HG02852 (cell line): ENCODE measurements around the gene OR10T2.
A peak's percentile ranks its signal among the peaks of the same experiment; 100 is the strongest.
"Not testable (repeated sequence)": the region's sequence is repeated elsewhere in the genome, so short reads cannot be mapped to it uniquely, and the experiment has no call there.

ENCODE experiments used
- ATAC-seq: cut with Tn5 transposase; IDR thresholded peaks from one replicate; pipeline ENCODE4 v1.9.1; 2021; ENCODE audit warnings: mild to moderate bottlenecking, moderate library complexity; ENCODE audit not compliant: unreplicated experiment

OR10T2 gene

DNA sequence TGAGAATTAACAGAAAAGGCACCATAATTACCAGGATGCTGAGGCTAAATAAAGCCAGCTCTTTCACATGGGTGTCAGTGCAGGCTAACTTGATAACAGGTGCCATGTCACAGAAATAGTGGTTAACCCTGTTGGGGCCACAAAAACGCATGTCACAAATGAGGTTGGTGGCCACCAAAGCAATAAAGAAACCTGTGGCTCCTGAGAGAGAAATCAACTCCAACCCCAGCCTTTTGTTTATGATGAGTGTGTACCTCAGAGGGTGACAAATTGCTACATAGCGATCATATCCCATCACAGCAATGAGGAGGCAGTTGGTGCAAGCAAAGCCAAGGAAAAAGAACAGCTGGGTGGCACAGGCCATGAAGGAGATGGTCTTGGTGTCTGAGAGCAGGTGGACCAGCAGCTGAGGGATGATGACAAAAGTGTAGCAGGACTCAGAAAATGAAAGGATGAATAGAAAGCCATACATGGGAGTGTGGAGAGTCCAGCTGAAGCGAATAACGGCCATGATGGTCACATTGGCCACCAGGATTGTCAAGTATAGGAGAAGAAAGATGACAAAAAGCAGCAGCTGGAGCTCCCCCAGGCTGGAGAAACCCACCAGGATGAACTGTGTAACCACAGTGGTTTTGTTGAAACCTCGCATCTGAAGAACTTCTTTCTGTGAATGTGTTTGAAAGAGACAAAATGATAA, at the start of gene OR10T2:
Gene OR10T2 (minus strand): TSS at position 649 of the 697 bp plus-strand sequence. CDS start 0 bp downstream, at position 649.
- no peak for ATAC-seq

GRCh38 chr1:158445376-158445775, 46.1 kb upstream of the OR10T2 start:
- no peak for ATAC-seq

GRCh38 chr1:158434741-158435140, 35.5 kb upstream of the OR10T2 start:
- ATAC-seq, result no peak

DNA sequence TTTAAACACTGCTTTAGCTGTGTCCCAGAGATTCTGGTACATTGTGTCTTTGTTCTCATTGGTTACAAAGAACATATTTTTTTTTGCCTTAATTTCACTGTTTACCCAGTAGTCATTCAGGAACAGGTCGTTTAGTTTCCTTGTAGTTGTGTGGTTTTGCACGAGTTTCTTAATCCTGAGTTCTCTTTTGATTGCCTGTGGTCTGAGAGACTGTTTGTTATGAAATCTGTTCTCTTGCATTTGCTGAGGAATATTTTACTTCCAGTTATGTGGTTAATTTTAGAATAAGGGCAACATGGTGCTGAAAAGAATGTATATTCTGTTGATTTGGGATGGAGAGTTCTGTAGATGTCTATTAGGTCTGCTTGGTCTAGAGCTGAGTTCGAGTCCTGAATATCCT, 30.9 kb upstream of the OR10T2 start:
- not testable (repeated sequence) for ATAC-seq

GRCh38 chr1:158426137-158426536, 26.9 kb upstream of the OR10T2 start, which contains the start of gene OR10K2:
Gene OR10K2, minus strand, starts transcription at chr1:158426237. Its CDS starts 5,371 bp downstream, at chr1:158420866.
- no peak for ATAC-seq

DNA sequence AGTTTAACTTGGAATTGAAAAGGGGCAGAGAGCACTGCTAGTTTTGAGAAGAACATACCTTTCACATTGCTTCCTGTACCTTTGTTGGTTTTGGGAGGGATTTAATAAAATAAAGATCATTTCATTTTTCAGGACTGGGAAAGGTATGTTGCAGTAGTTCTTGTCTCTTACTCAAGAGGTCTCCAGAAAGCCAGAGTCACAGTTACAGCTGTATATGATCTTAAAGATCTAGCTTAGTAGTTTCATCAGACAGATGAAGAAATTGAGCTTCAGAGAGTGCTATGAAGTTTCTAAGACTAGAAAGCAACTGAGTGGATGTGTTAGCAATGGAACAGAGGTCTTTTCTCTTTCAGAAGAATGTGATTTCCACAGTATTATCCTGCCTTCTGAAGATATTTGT, 25.8 kb upstream of the OR10T2 start:
- ATAC-seq, result no peak

DNA sequence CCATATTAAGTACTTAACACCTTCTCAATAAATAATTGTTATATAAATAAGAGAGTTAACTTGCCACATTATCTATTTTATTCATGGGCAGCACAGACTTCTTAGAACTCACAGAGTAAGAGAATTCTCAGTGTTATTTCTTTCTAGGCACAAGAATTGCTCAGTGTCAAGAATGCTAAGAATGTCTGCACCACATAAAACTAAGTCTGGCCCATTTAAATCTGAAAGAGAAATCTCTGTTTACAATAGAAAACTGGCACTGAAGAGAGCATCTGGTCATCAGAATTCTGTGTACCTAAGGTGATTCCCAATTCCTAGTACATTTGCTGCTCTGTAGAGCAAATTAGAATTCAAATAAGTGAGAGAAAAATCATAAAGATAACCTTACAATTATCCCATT, 22.9 kb upstream of the OR10T2 start:
- no peak for ATAC-seq

DNA sequence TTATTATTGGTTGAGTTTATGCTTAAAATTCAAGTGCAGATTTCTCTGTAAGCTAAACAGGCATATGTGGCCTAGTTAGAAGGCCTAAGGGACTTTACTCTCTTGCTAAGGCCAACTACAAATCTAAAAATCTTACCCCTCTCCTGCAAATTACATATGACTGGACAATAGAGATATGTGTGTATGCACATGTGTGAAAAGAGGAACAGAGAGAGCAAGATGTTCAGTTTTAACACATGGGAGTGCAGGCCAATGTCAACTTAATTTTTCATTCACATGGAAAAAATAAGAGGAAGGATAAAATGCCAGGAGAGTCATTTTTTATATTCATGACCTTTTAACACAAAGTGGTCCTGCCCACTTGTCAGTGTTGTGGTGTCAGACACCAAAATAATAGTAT, 18.3 kb upstream of the OR10T2 start:
- no peak for ATAC-seq

DNA sequence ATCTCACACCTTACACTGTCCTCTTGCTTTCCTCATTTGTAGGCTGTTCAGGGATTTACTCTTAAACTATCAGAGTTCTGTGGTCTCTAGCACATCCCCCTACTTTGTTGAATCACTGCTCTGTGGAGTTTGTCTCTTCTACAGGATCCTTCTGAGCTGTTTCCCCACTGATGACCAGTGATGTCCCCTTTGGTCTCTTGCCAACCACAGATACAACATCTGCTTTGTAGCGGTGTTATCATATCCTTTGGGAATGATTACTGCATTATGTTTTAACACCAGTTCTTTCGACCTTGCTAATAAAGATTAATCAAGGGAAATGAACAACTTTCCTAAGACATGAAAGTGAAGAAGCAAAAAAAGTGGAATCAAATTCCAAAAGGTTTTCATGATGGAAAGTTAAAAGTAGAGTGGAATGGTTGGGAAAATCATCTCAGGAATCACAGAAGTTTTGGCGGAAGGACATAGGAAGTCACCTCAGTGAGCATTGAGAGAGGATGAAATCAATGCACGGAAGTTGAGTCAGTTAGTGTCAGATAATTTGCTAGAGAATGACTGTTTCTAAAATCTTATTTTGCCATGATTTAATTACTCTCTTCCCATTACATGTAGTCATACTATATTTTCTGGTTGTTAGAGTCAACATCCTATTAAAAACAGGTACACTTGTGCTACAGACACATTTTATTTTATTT, 15.5 kb upstream of the OR10T2 start:
- no peak for ATAC-seq

- no peak for ATAC-seq
Observed at GRCh38 chr1:158407092-158407491, 7.8 kb upstream of the OR10T2 start.

- ATAC-seq, result no peak
Observed at GRCh38 chr1:158400871-158401270, 1.6 kb upstream of the OR10T2 start.

DNA sequence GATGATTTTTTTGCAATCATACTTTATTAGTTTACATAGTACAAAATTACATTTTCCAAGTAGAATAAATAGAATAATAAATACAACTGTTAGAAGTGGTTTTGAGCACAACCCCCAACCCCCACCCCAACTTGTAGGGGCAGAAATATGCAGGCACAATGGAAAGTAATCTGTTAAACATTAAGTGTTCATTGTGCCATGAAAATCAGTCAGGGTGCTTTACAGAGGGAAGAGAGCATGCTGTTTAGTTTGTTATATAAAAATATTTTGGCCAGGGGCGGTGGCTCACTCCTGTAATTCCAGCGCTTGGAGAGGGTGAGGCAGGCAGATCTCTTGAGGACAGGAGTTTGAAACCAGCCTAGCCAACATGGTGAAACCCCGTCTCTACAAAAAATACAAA, 2.6 kb downstream of the OR10T2 start:
- ATAC-seq, result no peak

GRCh38 chr1:158393476-158393875, 5.8 kb downstream of the OR10T2 start:
- ATAC-seq, result no peak

DNA sequence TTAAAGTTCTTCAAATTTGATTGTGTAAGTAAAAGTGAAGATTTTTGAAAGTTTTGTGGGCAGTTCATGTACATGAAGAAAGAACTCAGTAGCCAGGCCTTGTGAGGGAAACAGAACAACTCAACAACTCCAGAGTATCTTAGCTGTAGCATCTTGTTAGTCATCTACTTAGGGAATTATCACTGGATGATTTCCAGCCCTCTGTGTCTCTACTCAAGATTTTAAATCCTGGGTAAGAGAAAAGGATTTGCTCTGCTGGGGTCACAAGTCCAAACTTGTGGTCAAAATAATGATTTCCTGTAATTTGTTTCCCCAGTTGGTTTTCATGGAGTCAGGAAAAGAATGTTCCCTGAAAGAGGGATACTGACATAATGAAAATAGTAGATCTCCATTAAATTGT, 8.2 kb downstream of the OR10T2 start:
- ATAC-seq, result no peak

DNA sequence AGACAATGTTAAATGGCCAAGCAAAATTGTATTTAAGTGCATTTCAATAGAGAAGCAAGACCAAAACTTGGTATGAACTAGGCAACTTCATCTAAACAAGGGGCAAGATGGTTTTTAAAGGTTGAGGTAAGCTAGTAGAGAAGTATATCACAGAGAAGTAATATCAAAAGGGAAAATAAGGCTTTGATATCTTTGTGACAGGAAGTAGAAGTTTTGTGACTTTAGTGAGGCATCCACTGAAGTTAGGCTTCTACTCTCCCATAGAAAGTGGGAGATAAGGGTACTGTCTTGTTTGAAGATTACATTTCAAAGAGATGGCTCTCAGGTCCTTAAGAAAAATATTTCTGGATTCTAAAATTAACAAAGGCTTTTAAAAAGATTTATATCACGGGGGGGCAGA, 8.9 kb downstream of the OR10T2 start:
- no peak for ATAC-seq

DNA sequence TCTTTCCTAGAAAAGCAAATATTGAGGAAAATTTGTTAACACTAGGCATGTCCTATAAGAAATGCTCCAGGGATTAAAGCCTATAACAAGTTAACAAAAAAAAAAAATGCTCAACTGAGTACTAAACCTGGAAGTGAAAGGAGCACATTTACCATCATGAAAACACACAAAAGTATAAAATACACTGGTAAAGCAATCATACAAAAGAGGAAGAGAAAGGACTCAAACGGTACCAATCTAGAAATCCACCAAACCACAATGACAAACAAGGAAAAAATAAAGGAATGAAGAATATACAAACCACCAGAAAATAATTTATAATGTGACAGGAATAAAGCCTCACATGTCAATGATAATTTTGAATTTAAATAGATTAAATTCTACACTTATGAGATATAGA, 24.4 kb downstream of the OR10T2 start:
- ATAC-seq, result no peak

DNA sequence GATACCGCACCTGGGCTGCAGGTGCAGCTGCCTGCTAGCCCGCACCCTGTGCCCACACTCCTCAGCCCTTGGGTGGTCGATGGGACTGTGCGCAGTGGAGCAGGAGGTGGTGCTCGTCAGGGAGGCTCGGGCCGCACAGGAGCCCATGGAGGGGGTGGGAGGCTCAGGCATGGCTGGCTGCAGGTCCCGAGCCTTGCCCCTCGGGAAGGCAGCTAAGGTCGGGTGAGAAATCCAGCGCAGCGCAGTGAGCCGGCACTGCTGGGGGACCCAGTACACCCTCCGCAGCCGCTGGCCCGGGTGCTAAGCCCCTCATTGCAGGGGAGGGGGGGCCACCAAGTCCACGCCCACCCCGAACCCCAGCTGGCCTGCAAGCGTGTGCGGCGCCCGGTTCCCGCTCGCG, 25.2 kb downstream of the OR10T2 start:
- not testable (repeated sequence) for ATAC-seq

DNA sequence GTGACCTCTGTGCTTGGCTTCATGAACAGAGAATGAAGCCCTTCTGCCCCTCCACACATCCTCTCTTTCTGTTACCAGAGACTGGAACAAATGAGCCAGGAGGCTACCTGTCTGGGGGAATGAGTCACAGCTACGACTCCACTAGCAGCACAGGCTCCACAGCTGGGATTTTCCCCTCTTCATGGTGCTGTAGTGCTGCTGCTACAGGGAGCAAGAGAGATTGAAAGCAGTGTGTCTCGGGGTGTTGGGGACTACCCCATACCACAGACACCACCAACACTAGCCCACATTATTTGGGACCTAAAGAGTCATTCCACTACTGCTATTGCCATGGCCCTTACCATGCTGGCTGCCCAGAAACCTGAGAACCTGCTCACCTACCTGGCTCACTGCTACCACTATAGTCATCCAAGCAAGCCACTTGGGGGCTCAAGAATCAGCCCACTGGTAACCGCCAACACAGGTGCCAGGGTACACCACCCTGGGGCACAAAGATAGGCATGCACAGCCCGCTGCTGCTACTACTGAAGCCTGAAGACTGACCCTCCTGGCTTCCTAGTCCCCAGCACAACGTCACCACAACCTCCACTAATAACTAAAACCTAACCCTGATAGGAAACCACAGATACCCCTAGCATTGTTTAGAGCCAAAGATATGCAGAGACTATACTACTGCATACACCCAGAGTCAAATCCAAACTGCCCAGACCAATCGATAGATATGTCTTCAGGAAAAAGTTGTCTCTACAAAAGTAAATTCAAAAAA, 27.9 kb downstream of the OR10T2 start:
- peak; percentile 97 for ATAC-seq

GRCh38 chr1:158366783-158367182, 32.5 kb downstream of the OR10T2 start:
- ATAC-seq, result no peak

GRCh38 chr1:158362941-158363340, 36.3 kb downstream of the OR10T2 start:
- peak; percentile 61 for ATAC-seq

DNA sequence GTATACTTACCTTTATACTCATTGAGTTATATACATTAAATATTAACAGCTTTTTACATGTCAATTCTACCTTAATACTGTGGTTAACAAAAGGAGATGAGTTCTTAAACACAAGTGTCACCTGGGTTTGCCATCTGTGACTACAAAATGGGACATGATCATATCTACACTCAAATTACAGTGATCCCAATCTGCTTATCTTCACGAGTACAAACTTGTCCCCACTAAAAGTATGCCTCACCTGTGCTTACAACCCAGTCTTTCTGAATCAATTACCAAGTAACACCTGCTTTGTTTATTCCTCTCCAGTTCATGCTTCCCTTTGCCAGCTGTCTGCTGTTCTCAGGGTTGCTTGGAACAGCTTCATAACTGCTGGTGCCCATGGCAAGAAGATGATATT, 36.8 kb downstream of the OR10T2 start:
- ATAC-seq, result no peak

DNA sequence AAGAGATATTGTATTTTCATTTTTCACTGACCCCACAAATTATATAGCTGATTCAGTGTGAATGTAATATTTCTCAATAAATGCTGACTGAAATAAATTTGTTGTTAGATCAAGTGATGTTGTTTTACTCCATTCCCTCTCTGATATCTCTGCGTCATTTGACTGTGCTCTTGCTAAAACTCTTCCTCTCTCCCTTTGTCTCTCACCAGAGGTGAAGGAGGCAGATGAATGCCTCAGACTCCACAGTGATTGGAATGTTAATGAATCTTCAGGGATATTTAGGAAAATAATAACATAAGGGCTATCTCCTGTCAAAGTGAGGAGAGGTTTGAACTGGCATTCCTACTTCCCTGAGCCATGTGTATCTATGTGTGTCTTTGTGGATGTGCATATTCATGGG, 41.8 kb downstream of the OR10T2 start:
- ATAC-seq, result no peak
